Measurements from ENCODE around the gene USP24. TPM values are rescaled to one million over a fixed set of nuclear protein-coding genes. Genes with fewer than 3 reads are reported as not detected.

USP24 gene
- total RNA-seq, 4 donors from 2014 or later, result 27.7 to 84.0 (median 30.2) TPM

DNA sequence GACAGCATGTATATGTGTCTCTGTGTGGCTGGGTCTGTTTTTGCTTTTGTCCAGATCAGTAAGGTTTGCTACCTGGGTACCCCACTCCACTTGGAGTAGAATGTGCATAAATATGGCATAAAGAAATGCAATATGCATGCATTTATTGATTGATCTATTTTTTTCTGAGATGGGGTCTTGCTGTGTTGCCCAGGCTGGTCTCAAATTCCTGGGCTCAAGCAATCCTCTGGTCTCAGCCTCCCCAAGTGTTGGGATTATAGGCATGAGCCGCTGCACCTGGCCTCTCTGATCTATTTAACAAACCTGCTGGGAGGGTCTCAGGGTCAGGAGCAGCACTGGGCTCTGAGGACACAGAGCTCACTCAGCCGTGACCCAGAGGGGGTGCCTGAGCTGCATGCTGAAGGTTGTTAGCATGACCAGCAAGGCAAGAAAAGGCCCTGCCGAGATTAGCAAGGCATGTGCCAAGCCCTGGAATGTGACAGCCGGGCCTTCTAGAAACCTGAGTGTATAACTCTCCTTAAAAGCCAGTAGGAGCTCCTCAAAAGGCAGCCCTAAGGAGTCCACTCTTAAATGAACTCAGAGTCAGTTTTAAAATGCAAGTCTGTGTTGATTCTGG, 153.3 kb downstream of the USP24 start:
- WGBS, result 17% methylated on average over 1 of the region's 4 CpGs
- Histone ChIP-seq H3K4me3 (no peak overlapping the region), H3K9me3 (no peaks in the 10 kb centered on the region), H3K4me1 (peaks cover 17% of the 10 kb centered on the region), H3K27ac (no peak overlapping the region), H3K27me3 (no peaks in the 10 kb centered on the region), H3K36me3 (peaks cover under 1% of the 10 kb centered on the region)
- TF ChIP-seq EP300 (IDR thresholded peaks at IDR 0.05) (no peak), POLR2AphosphoS5 (IDR thresholded peaks at IDR 0.05) (no peak), CTCF (IDR thresholded peaks at IDR 0.05) (no peak)
- DNase-seq (ENCODE audit: low spot score in 2 of 2), result no peak

DNA sequence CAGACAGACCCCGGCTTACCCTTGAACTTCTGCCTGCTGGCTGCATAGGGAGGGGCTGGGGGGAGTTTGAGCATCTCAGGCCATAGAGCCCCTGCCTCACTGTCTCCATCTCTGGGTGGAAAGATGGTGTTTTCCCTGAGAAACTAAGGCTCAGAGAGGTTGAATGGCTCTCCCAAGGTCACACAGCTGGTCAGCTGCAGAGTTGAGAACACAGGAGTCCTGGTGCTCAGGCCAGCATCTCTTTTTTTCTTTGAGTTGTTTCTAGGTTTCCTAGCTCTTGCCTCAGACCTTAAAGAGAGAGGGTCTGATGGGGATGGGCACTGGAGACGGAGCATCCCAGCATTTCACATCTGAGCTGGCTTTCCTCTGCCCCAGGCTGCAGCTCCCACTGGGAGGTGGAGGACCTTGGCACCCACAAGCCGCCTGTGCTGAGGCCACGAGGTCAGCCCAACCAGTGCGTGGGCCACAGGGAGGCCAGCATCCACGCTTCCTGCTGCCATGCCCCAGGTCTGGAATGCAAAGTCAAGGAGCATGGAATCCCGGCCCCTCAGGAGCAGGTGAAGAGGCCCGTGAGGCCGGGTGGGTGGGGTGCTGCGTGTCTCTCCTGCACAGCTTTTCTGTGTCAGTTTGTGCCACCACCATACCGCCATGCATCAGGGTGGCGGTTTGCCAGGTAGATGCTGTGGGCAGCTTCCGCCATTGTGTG, 154.0 kb downstream of the USP24 start:
- no peaks in the 10 kb centered on the region for H3K27me3 ChIP-seq
- peaks cover 17% of the 10 kb centered on the region for H3K4me1 ChIP-seq
- 77% methylated on average over 7 of the region's 13 CpGs for WGBS
- H3K36me3 ChIP-seq, result no peaks in the 10 kb centered on the region
- no peak for DNase-seq (ENCODE audit: low spot score in 2 of 2)
- no peak for TF ChIP-seq POLR2A (IDR thresholded peaks at IDR 0.05)
- no peak for TF ChIP-seq POLR2AphosphoS5 (IDR thresholded peaks at IDR 0.05)
- TF ChIP-seq CTCF (IDR thresholded peaks at IDR 0.05), result no peak
- TF ChIP-seq EP300 (IDR thresholded peaks at IDR 0.05), result no peak
- no peak overlapping the region for H3K4me3 ChIP-seq
- H3K9me3 ChIP-seq, result no peaks in the 10 kb centered on the region
- H3K27ac ChIP-seq, result no peak overlapping the region

DNA sequence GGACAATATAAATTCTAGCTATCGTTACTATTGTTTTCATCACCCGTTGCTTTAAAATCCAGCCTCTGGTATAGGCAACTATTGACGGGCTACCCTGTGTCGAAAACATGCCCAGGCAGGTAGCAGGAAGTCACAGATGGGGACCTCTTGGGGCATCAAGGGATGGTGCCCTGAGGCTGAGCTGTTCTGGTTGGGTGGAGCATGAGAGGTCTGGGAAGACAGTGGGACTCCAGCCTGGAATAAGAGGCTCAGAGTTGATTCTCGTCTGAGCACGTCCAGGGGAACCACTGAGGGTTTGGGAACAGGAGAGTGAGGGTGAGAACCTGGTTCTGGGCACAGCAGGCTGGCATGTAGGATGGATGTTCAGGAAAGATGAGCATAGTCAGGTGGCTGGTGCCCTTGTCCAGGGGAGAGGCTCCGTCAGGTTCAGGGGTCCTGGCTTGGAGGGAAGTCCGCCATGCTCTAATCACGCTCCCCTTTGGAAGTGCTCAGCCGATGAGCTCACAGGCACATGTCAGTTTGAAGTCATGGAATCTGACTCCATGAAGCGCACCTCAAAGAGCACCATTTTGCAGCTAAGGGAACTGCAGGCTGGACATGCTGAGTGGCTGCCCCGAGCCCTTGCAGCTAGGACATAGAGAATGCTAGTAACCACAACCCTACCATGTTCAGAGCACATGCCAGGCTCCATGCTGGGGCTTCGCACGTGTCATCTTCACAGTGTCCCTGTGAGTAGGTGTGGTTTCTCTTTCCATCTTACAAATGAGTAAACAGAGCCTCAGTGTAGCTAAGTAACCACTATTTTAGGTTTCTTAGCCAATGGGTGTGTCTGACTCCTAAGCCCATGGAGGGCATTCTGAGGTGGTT, 154.8 kb downstream of the USP24 start:
- TF ChIP-seq EP300 (IDR thresholded peaks at IDR 0.05) (no peak), POLR2A (IDR thresholded peaks at IDR 0.05) (no peak), POLR2AphosphoS5 (IDR thresholded peaks at IDR 0.05) (no peak), CTCF (IDR thresholded peaks at IDR 0.05) (no peak)
- no peak overlapping the region for H3K27ac ChIP-seq
- H3K9me3 ChIP-seq, result no peaks in the 10 kb centered on the region
- WGBS, result 81% methylated on average over 6 of the region's 14 CpGs
- no peak for DNase-seq (ENCODE audit: low spot score in 2 of 2)
- H3K4me1 ChIP-seq, result peaks cover 17% of the 10 kb centered on the region
- H3K27me3 ChIP-seq, result no peaks in the 10 kb centered on the region
- H3K4me3 ChIP-seq, result no peak overlapping the region
- H3K36me3 ChIP-seq, result no peaks in the 10 kb centered on the region

GRCh38 chr1:55059302-55060132, 155.6 kb downstream of the USP24 start:
- H3K27ac ChIP-seq, result no peak overlapping the region
- H3K4me3 ChIP-seq, result no peak overlapping the region
- TF ChIP-seq CTCF (IDR thresholded peaks at IDR 0.05) (no peak), POLR2AphosphoS5 (IDR thresholded peaks at IDR 0.05) (no peak), EP300 (IDR thresholded peaks at IDR 0.05) (no peak)
- H3K36me3 ChIP-seq, result no peaks in the 10 kb centered on the region
- peaks cover 8% of the 10 kb centered on the region for H3K4me1 ChIP-seq
- H3K27me3 ChIP-seq, result no peaks in the 10 kb centered on the region
- no peak for DNase-seq (ENCODE audit: low spot score in 2 of 2)
- no peaks in the 10 kb centered on the region for H3K9me3 ChIP-seq
- WGBS, result 82% methylated on average over 11 of the region's 14 CpGs
